Measurements from ENCODE around the gene MKRN1. TPM values are rescaled to one million over a fixed set of nuclear protein-coding genes. Genes with fewer than 3 reads are reported as not detected.
"Not testable (repeated sequence)": the region's sequence is repeated elsewhere in the genome, so short reads cannot be mapped to it uniquely, and the experiment has no call there.

MKRN1 gene
- total RNA-seq, 1 donor = 153 TPM

- Histone ChIP-seq H3K4me3 (ENCODE audit: low read length) (no peak overlapping the region), H3K27me3 (ENCODE audit: insufficient read depth, low read length) (no peaks in the 10 kb centered on the region)
Measured at GRCh38 chr7:140458201-140458600, 21.1 kb downstream of the MKRN1 start.

DNA sequence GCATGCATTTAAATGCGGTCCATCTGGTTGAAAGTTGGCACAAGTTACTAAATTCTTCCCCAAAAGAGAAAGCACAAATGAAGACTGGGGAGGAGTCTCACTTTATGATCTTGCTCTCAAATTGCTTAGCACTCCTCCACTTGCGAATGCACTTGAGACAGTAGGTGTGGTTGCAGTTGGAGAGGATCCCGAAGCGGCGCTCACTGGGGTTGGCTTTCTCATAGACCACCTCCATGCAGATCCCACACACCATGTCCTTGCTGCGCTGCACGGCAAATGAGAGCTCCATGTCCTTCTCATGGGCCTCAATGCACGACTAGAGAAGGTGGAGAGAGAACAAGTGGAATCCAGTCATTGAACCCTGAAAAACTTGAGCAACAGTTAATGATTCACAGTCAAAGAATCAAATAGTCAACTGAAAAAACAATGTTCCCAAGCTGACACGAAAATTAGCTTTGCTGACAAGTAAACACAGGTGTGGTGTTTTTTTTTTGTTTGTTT is 22.7 kb downstream of the MKRN1 start:
- H3K4me1 ChIP-seq (ENCODE audit: insufficient read depth, low read length) = peaks cover 2% of the 10 kb centered on the region
- no peaks in the 10 kb centered on the region for H3K9me3 ChIP-seq (ENCODE audit: low read depth, low read length)
- no peaks in the 10 kb centered on the region for H3K27me3 ChIP-seq (ENCODE audit: insufficient read depth, low read length)
- H3K4me3 ChIP-seq (ENCODE audit: low read length) = no peak overlapping the region

More at GRCh38 chr7:140458201-140458600, 21.1 kb downstream of the MKRN1 start:
- Histone ChIP-seq H3K4me1 (ENCODE audit: insufficient read depth, low read length) (no peaks in the 10 kb centered on the region), H3K9me3 (ENCODE audit: low read depth, low read length) (no peaks in the 10 kb centered on the region)

DNA sequence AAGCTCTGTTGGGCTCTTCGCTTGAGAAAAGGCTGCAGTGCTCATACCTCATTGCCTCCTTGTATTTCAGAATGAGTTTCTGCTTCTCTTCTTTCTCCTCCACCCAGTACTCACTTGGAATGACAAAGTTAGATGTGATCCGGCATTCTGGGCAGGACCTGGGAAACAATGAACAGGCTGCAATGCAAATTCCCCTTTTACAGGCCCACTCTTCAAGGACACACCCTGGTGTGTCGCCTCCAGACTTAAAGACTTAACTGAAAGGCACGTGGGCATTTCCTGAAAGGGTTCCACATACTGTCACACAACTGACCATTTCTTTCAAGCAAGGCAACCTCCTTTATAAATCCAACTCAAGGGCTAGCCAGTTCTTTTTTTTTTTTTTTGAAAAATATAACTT is 23.6 kb downstream of the MKRN1 start:
- Histone ChIP-seq H3K27me3 (ENCODE audit: insufficient read depth, low read length) (no peaks in the 10 kb centered on the region), H3K9me3 (ENCODE audit: low read depth, low read length) (no peaks in the 10 kb centered on the region), H3K4me3 (ENCODE audit: low read length) (no peak overlapping the region), H3K4me1 (ENCODE audit: insufficient read depth, low read length) (peaks cover 10% of the 10 kb centered on the region)

DNA sequence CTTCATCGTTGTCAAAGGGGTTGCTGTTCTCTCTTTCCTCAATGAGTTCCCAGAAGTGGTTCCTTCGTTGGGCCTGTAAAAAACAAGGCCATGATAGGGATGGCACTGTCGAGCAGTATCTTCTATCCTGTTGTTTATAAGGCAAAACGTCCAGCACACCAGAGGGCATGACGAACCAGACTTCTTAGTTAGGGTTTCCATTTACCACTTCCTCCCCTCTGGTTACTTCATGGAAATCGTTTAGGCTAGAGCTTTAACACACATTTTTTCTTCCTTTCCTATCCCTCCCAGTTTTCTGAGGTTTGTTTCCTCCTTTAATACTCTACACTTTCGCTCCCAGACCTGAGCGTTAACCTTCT is 24.7 kb downstream of the MKRN1 start:
- peaks cover 21% of the 10 kb centered on the region for H3K4me1 ChIP-seq (ENCODE audit: insufficient read depth, low read length)
- H3K4me3 ChIP-seq (ENCODE audit: low read length) = no peak overlapping the region
- no peaks in the 10 kb centered on the region for H3K27me3 ChIP-seq (ENCODE audit: insufficient read depth, low read length)
- no peaks in the 10 kb centered on the region for H3K9me3 ChIP-seq (ENCODE audit: low read depth, low read length)

GRCh38 chr7:140453785-140454656 is 25.3 kb downstream of the MKRN1 start:
- not testable (repeated sequence) for H3K27me3 ChIP-seq (ENCODE audit: insufficient read depth, low read length); H3K9me3 ChIP-seq (ENCODE audit: low read depth, low read length); H3K4me3 ChIP-seq (ENCODE audit: low read length)
- peaks cover 28% of the 10 kb centered on the region for H3K4me1 ChIP-seq (ENCODE audit: insufficient read depth, low read length)

DNA sequence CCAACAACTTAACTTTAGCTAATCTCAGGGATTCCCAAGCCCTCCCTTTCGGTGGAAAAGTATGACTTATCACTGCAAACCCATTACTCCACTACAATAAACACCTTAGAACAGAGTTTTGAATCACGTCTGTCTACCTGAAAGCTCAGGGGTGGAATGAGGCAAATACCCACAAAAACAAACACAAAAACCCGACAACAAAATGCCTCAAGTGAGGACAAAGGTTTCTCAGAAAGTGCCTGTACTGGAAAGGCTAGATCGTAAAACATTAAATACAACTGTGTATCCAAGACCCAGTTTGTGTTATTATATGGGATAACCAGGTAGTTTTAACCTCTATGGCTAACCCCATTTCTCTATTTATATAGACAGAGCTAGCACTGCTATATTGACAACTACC is 26.0 kb downstream of the MKRN1 start:
- Histone ChIP-seq H3K4me1 (ENCODE audit: insufficient read depth, low read length) (peaks cover 33% of the 10 kb centered on the region), H3K9me3 (ENCODE audit: low read depth, low read length) (no peaks in the 10 kb centered on the region), H3K4me3 (ENCODE audit: low read length) (no peak overlapping the region), H3K27me3 (ENCODE audit: insufficient read depth, low read length) (no peaks in the 10 kb centered on the region)

DNA sequence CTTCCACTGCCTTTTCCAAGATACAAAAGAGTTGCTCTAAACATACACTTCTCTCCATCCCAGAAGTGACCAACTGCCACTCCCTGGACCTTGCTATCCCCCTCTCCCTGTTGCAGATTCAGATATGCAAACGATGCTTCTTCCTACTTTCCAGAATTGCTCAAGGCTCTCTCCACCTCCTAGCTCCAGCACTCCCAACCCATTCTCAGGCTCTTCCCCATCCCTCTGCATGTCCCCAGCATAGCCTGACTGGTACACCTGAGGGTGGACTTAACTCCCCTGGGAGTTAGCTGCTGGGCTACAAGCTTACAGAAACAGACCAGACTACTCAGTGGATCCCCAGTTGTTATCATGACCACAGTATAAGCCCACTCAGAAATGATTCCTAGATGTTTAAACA is 27.6 kb downstream of the MKRN1 start:
- peaks cover 44% of the 10 kb centered on the region for H3K4me1 ChIP-seq (ENCODE audit: insufficient read depth, low read length)
- H3K4me3 ChIP-seq (ENCODE audit: low read length) = no peak overlapping the region
- H3K9me3 ChIP-seq (ENCODE audit: low read depth, low read length) = no peaks in the 10 kb centered on the region
- H3K27me3 ChIP-seq (ENCODE audit: insufficient read depth, low read length) = no peaks in the 10 kb centered on the region

- H3K9me3 ChIP-seq (ENCODE audit: low read depth, low read length) = no peaks in the 10 kb centered on the region
- no peaks in the 10 kb centered on the region for H3K27me3 ChIP-seq (ENCODE audit: insufficient read depth, low read length)
- peaks cover 44% of the 10 kb centered on the region for H3K4me1 ChIP-seq (ENCODE audit: insufficient read depth, low read length)
- no peak overlapping the region for H3K4me3 ChIP-seq (ENCODE audit: low read length)
Measured at GRCh38 chr7:140448781-140449480, 30.4 kb downstream of the MKRN1 start.

DNA sequence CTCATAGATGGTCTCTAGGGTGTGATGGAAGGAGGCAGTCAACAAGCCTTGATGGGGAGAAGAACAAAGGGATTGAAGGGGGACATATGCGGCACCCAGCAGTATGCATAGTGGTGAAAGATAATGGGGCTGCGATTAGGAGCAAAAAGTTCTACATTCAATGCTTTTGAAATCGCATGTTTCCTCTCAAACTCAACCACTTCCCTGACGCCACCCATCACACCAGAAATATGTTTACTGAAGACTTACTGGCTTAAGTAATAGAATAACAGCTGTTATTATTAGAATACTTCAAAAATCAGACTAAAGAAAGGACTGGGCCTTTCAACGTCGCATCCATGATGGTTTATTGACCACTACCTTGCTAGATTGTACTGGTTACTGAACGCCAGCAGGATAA is 31.5 kb downstream of the MKRN1 start:
- Histone ChIP-seq H3K4me1 (ENCODE audit: insufficient read depth, low read length) (peaks cover 44% of the 10 kb centered on the region), H3K9me3 (ENCODE audit: low read depth, low read length) (no peaks in the 10 kb centered on the region), H3K4me3 (ENCODE audit: low read length) (no peak overlapping the region), H3K27me3 (ENCODE audit: insufficient read depth, low read length) (no peaks in the 10 kb centered on the region)

DNA sequence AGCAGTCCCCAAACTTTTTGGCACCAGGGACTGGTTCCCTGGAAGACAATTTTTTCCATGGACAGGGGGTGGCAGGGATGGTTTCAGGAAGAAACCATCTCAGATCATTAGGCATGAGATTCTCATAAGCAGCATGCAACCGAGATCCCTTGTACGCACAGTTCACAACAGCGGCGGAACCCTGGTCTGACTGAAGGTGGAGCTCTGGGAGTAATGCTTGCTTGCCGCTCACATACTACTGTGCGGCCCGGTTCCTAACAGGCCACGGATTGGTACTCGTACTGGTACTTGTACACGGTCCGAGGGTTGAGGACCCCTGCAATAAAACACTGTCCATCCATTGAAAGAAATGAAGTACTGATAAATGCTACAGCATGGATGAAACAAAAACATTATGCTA is 32.8 kb downstream of the MKRN1 start:
- no peaks in the 10 kb centered on the region for H3K27me3 ChIP-seq (ENCODE audit: insufficient read depth, low read length)
- no peak overlapping the region for H3K4me3 ChIP-seq (ENCODE audit: low read length)
- H3K9me3 ChIP-seq (ENCODE audit: low read depth, low read length) = no peaks in the 10 kb centered on the region
- peaks cover 40% of the 10 kb centered on the region for H3K4me1 ChIP-seq (ENCODE audit: insufficient read depth, low read length)

DNA sequence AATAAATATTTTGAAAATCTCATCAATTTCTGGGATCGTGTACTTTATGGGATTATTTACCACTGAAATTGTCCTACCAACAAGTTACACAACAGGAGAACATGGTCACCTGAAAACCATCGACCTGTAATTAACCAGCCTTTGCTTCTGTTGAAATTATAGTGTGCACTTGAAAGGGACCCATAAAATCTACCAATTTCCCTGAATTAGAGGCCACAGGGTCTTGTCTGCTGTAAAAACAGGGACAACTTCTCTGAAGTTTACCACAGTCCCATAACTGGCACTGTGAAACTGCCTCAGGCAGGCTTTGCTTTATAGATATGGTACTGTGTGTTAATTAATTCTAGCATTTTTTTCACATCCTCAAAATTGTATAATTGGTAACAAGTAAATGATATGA is 37.8 kb downstream of the MKRN1 start:
- H3K4me3 ChIP-seq (ENCODE audit: low read length) = no peak overlapping the region
- no peaks in the 10 kb centered on the region for H3K9me3 ChIP-seq (ENCODE audit: low read depth, low read length)
- H3K27me3 ChIP-seq (ENCODE audit: insufficient read depth, low read length) = no peaks in the 10 kb centered on the region
- H3K4me1 ChIP-seq (ENCODE audit: insufficient read depth, low read length) = no peaks in the 10 kb centered on the region

- no peaks in the 10 kb centered on the region for H3K4me1 ChIP-seq (ENCODE audit: insufficient read depth, low read length)
- H3K27me3 ChIP-seq (ENCODE audit: insufficient read depth, low read length) = peaks cover 3% of the 10 kb centered on the region
- H3K4me3 ChIP-seq (ENCODE audit: low read length) = no peak overlapping the region
- no peaks in the 10 kb centered on the region for H3K9me3 ChIP-seq (ENCODE audit: low read depth, low read length)
Measured at GRCh38 chr7:140440593-140440992, 38.7 kb downstream of the MKRN1 start.

GRCh38 chr7:140439359-140439758 is 39.9 kb downstream of the MKRN1 start:
- Histone ChIP-seq H3K4me1 (ENCODE audit: insufficient read depth, low read length) (no peaks in the 10 kb centered on the region), H3K9me3 (ENCODE audit: low read depth, low read length) (no peaks in the 10 kb centered on the region), H3K27me3 (ENCODE audit: insufficient read depth, low read length) (peaks cover 6% of the 10 kb centered on the region), H3K4me3 (ENCODE audit: low read length) (no peak overlapping the region)

GRCh38 chr7:140435252-140435895 is 43.9 kb downstream of the MKRN1 start:
- H3K4me1 ChIP-seq (ENCODE audit: insufficient read depth, low read length) = no peaks in the 10 kb centered on the region
- peaks cover 6% of the 10 kb centered on the region for H3K27me3 ChIP-seq (ENCODE audit: insufficient read depth, low read length)
- H3K4me3 ChIP-seq (ENCODE audit: low read length) = no peak overlapping the region
- no peaks in the 10 kb centered on the region for H3K9me3 ChIP-seq (ENCODE audit: low read depth, low read length)

DNA sequence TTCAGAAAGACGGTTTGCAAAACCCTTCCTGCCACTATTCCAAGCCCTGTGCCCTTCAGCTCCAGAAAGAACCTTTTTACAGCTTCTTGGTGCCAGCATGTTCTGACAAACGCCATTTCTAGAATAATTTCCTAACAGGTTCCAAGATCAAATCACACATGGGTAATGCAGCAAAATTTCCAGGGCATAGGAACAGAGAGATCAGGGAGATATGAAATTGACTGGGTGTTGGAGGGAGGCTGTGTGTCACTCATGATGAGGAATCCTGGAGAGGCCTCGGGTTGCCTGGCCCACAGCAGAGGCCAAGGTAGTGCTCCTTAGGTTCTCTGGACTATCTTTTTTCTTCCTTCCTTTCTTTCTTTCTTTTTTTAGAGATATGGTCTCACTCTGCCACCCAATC is 45.9 kb downstream of the MKRN1 start:
- H3K9me3 ChIP-seq (ENCODE audit: low read depth, low read length) = no peaks in the 10 kb centered on the region
- no peak overlapping the region for H3K4me3 ChIP-seq (ENCODE audit: low read length)
- H3K4me1 ChIP-seq (ENCODE audit: insufficient read depth, low read length) = no peaks in the 10 kb centered on the region
- peaks cover 6% of the 10 kb centered on the region for H3K27me3 ChIP-seq (ENCODE audit: insufficient read depth, low read length)
